HG02938 (cell line): Measurements from ENCODE around the gene UGT1A4.

Experiments
- ATAC-seq: cut with Tn5 transposase; IDR thresholded peaks from one replicate; pipeline ENCODE4 v1.9.1; 2021; ENCODE audit warnings: mild to moderate bottlenecking, moderate library complexity; ENCODE audit not compliant: unreplicated experiment

The UGT1A4 gene

DNA sequence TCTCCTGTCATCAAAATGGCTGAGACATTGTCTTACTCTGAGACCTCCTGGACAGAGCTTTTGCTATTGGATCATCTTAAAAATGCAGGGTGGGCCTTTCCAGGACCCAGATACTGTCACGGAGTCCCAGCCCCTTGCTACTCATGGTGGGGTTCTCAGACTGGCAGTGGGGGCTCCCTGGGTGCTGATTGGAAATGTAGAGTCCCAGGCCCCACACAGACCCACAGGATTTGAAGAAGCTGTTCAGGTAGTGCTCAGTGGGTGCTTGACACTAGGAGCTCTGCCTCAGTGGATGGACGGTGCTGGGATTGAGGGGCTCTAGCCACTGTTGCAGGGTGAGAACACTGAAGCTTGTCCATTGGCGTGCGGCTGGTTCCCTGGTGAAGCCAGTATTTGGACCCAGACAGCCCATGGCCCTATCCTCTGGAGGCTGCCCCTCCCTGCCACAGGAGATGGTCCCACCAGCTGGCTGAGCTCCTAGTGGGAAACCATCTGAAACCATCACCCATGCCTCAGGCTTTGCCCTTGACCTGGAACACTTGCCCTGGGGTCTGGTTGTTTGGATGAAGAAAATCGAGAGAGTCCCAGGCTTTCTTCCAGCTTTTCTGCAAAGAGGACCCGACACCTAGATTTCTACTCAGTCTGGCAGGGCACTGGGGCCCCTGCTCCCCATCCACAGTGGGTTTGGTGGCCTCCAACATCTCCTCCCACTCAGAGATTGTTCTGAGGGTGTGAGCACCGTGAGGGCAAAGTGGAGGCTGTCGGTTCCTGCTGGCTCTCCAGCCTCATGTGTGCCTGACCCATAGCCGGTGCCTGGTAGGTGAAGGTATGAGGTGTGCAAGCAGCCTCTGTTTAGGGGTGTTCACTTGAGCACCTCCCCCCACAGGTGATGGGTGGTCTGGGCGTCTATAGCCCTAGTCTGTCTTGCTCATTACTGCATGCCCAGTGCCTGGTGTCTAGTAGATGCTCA is 89.7 kb downstream of the UGT1A4 start:
- no peak for ATAC-seq

DNA sequence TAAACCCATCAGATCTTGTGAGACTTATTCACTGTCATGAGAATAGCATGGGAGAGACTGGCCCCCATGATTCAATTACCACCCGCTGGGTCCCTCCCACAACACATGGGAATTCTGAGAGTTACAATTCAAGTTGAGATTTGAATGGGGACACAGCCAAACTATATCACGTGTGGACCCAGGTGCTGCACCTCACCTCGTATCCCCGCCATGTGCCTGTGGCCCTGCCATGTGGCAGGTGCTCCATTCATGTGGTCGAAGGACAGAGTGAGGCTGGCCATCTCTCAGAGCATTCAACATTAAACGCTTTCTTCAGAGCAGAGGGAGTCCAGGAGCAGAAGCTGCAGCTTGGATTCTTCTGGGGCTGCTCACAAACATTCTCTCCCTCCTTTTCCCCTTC is 91.8 kb downstream of the UGT1A4 start:
- no peak for ATAC-seq

DNA sequence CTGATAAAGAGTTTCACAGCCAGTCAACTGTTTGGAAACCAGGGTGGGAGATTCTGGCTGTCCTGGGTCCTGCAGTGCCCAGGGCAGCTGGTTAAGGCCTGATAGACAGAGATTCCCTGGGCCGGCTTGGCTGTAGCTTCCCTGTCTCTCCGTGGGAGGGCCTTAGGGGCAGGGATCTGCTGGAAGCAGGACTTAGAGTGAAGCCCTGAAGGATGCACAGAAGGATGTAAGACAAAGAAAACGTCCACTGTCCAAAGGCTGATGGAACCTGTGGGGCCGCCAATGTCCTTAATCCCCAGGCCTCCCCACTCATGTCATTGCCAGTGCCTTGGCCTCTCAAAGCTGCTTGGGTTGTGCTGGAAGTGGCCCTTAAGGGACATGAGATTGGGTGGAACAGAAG is 92.6 kb downstream of the UGT1A4 start:
- no peak for ATAC-seq

DNA sequence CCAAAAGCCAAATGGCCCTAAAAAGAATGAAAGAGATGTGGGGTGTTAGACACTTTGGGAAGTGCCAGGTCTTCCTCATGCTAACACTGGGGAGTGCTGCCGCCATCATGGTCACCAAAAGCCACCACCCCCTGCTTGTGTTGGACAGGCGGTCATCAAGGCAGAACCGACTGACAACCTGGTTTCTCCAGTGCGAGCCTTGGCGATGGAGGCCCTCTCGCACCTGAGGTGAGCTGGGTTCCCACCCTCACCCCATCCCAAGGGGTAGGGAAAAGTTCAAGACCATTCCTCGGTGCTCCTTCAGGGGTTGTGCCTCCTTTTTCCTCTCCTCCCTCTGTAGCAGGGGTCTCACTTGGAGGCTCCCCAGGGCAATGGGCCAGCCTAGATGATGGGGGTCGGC is 93.2 kb downstream of the UGT1A4 start:
- ATAC-seq: no peak

DNA sequence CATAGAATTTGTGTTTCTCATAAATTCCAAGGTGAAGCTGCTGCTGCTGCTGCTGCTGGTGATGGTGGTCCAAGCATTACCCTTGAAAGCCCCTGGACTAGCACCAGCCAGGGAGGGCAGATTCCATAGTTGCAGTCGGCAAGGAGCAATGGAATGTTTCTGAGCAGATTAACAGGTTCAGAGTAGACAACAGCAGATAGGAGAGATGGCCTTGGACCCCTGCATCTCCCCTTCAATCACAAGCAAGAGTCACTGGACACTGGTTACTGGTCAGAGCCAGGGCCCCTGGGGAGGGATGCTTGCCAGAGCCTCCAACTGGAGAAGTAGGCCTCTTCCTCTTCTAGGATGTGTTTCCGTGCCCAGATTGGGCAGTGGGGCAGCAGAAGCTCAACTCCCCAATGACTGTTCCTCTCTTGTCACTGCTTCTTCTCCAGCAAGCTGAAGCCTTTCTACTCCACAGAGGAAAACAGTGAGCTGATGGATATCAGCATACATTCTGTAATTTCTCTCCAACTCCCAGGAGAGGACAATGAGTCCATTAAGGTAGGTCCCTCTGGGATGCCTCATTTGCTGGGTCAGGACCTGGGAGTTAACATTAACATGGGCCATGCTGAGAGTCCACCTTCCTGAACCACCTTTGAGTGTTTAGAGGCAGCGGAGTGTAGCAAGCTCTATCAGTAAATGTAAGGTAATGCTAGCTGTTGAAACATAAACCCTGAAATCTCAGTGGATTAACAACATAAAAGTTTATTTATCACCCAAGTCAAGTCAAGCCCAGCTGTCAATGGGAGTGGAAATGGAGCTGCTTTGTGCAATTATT is 94.9 kb downstream of the UGT1A4 start:
- no peak for ATAC-seq

DNA sequence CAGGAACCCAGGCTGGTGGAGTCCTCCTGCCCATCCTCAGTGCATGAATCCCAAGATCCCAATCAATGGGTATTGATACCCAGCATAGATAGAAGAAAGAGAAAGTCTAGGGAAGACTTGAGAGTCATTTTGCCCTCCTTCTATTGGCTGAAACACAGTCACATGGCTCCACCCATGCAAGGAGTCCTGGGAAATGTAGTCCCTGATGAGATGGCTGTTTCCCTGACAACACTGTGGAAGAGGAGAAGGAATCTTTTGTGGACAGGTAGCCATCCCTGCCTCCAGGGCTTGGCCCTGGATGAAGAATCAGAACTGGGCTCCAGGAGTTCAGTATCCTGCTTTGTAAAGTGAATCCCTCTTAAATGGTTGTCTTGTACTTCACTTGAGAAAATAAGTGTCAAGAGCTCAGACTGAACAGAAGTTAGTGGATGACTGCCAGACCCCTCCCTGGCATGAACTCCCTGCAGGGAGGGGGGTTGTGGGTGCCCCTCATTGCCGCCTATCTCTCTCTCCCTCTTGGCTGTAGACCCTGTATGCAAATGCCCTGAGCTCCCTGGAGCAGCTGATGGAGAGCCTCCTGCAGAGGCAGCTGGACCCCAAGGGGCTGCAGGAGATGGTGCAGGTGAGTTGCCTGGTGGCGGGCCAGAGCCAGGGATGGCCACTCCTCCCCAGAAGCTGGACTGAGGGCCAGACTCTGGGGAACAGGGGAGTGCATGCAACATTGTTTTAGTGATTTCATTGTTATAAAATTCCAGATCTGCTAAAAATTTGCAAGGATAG is 95.7 kb downstream of the UGT1A4 start:
- no peak for ATAC-seq

DNA sequence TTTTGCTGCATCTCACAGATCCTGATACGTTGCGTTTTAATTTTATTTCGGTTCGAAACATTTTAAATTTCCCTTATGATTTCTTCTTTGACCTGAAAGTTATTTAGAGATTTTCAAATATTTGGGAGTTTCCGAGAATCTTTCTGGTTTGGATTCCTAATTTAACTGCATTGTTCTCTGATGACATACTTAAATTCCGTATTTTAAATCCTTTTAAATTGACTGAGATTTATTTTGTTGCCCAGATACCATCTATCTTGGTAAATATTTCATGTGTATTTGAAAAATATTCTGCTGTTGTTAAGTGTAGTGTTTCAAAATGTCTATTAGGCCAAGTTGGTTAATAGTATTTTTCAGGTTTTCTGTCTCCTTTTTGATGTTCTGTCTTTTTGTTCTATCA is 97.3 kb downstream of the UGT1A4 start:
- no peak for ATAC-seq

DNA sequence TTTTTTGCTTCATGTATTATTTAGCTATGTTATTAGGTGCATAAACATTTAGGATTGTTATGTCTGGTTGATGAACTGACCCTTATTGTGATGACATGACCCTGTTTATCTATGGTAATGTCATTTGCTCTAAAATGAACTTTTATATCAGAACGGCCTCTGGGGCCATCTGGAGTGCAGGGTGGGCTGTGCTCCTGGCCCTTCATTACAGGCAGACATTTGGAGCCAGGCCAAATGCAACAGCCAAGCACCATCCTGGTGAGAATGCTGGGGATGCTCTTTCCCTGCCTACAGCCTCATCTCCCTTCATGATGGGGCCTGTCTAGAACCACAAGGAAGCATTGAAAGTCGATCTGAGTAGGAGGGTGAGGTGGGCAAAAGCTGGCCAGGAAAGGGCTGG is 97.8 kb downstream of the UGT1A4 start:
- ATAC-seq: no peak

DNA sequence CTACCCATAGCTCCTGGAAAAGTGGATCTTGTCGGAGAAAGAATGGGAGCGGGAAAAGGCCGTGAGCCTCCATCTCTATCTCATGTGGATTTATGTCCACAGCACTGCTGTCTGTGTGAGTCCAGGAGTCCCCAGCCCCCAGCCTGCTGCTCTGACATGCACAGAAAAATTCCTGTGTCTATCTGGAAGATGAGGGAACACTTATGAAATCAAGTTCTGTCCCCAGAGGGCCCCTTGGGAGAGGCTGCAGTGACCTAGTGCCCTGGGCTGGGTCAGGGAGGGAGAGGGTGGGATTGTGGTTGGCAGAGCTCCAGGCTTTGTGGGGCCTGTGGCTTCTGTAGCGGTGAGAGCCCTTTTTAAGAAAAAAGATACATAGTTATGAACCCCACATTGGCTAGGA is 98.2 kb downstream of the UGT1A4 start:
- ATAC-seq: no peak

DNA sequence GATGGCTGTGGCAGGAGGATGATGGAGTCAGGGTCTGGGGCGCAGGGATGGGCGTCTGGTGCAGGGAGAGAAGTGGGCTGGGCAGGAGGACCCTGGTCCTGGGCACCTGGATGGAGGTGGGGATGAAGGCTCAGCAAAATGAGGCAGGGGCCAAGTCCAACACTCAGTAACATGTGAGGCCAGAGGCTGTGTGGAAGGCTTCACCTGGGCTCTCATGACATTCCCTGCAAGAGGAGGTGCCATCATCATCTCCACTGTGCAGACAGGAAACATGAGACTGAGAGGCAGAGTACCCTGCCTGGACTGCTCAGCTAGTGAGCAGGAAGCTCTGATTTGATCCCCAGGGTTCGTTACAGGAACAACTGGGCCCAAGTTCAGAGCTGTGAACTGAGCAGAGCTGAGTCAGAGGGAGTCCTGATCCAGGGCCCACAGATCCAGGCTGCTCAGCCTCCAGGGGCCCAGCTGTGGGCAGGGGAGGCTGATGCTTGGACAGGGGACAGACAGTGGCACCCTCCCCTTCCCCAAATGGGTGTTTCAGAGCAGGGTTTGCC is 98.9 kb downstream of the UGT1A4 start:
- ATAC-seq: no peak

DNA sequence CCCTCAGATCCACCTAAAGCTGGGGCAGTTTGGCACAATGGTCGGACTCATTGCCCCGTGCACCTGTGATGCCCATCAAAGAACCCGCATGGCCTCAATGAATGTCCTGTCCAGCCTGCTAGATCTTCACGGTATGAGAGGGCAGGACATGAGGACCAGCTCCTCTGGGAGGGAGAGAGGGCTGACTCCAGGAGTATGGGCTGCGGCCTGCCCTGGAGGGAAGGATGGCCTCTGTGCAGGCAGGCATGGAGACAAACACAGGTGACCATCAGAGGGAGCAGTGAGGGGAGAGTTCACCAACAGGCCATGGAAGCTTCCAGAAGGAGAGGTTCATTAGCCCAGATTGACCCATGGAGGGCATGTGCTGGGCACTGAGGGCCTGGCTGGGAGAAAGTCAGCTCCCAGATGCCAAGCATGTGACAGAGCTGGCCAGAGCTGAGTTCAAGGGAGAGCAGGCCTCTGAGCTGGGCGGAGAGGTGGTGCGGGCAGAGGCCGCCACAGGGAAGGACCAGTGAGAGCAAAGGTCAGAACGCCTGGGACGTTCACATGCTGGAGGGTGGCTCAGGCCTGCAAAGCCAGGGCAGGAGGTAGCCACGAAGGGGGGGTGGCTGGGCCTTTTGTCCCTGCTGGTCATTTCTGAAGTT is 99.6 kb downstream of the UGT1A4 start:
- ATAC-seq: no peak

DNA sequence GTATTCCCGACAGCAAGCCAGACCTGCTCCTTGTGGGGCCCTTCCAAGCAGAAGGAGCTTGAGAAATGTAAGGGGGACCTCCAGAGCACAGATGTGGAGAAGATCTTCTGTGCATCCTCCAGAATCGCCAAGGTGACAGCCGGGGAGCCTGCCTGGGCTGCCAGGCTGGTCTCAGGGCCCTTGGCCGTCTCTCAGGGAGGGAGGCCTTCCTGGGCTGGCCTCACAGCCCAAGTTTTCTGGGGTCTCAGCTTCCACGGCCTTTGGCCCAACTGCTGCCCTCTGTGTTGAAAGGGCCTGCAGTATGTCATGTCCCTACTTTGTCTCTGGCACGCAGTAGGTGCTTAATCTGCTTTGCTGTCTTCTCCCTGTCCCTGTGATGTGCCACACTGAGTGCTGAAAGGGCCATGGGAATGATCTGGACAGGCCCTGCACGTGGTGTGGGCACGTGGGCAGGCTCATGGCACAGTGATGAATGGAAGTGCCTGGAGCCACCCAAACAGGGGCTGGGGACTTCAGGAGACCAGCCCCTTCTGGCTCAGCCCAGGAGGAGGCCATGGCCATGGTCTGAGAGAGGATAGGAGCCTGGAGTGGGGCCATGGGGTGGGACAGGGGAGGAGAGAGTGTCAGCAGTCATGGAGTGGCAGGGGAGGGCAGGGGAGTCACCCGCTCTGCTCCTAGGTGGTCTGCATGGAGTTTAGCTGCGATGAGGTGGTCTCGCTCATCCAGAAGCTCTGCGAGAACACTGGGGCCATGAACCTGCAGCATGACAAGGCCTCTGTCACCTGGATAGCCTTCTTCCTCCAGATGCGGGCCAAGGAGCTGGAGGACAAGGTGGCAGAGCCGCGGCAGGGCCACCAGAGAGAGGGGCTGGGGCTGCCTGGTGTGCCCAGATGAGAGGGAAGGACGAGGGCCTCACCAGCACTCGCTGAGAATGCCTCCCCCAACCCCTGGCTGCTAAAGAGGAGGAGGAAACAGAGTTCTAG is 100.4 kb downstream of the UGT1A4 start:
- no peak for ATAC-seq

DNA sequence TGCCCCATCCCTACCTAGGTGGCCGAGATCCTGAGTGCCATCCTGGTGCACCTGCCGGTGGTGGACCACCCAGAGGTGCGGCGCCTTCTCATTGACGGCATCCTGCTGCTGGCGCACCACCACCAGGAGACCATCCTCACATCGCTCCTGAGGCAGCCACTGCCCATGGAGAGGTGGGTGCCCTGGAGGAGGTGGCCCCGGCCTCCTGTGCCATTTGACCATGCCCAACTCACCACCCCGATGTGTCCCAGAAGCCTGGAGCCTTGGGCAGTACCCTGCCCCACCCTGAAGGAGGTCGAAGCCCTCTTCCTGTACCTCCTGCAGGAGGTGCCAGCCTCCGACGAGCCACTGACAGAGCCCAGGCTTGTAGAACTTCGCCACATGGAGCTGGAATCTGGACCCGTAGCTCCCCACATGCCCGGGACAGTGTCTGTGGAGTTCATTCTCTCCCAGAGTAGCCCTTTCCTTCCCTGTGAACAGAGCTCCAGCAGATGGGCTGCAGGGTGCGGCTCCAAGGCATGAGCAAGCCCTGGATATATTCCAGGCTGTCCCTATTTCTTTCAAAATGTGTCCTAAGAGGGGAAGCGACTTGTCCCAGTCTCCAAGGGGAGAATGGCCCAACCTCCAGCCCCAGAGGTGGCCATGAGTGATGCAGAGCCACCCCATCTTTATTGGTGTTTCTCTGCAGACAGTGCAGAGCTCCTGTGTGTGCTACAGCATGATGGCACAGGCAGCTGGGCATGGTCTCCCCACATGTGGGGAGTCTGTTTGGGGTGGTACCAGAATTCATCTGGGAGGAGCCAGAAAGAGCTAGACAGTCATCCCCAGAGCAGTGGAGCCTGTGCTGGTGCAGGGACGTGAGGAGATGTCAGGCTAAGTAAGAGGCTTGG is 101.6 kb downstream of the UGT1A4 start:
- no peak for ATAC-seq

DNA sequence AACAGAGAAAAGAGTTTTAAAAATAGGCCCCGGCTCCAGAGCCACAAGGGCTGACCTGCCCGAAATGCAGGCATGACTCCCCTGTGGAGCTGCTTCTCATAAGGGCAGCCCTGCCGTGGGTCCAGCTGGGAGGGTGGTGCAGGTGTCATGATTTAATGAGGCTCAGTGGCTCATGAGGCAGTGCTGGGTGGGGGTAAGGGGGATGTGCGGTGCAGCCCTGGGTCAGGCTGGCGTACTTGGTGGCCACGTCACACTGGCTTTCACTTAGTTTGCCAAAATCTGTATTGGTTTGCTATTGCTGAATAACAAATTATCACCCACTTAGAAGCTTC is 102.2 kb downstream of the UGT1A4 start:
- ATAC-seq: no peak

DNA sequence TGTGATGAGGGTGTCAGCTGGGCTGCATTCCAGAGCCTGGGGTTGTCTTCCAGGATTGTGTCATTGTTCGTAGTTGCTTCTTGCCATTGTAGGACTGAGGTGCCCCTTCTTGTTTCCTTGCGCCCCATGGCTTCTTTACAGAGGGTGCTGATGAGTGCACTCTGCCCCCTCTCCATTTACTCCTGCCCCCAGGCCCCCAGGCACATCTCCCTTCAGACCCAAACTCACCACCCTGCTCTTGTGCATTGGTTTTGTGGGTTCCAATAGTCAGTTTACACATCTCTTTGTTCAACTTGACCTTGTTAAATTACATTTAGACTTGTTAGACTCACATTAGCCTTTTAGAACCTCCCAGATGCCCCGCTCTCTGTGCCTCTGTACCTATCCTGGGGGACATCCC is 102.7 kb downstream of the UGT1A4 start:
- ATAC-seq: no peak

DNA sequence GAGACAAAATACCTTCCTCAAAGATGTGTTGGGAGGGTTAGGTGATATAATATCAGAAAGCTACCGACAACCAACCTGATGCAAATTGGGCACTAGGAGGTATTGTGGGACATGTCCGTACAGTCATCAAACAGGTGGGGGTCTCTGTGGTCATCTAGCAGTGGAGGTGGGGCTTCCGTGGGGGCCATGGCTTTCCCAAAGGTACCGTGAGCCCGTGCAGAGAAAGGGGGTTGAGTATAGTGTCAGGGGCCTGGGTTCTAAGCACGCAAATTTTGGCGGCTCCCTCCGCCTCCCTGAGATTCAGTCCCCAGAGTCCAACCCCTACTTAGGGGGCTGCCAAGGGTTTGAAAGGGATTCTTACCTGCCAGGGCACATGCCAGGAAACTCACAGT is 103.2 kb downstream of the UGT1A4 start:
- ATAC-seq: no peak

DNA sequence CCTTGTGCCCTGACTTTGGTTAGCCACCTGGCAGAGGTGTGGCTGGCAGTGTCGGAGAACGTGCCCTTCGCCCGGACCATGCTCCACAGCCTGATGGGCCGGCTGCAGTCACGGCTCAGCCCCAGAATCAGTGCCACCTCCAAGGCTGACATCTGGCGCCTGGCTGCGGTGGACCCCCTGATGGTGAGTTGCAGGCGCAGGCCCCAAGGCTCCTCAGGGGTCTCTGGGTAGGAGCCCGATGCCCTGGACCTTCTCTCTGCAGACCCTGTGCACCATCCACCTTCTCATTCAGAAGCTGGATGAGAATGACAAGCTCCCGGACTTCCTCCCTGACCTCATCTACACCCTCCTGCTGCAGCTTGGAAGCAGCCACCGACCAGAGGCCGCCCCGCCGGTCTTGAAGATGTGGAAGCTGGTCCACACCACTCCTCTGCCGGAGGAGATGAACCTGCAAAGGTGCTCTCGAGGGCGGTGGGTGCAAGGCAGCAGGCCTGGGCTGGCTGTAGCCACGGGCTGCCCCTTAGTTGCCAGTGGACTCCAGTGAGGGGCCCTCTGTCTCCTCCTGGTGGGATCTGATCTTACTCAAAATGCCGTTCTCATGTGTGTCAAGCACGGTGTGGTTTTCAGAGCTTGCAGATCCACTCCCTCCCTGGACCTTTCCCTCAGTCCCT is 103.7 kb downstream of the UGT1A4 start:
- no peak for ATAC-seq
